Caco-2 (cell line): ENCODE measurements around the gene TEN1. TPM values are rescaled to one million over a fixed set of nuclear protein-coding genes. Genes with fewer than 3 reads are reported as not detected.

ENCODE experiments used
- BruUV-seq: library from RNA; stranded (reverse); fragments of 400-500 nt; replicated peaks from 2 replicates; lab custom pipeline; 2021; lab: Mats Ljungman, UMichigan
- CTCF ChIA-PET: fragments of 300-600 bp; sonication (Branson Sonifier 250); formaldehyde crosslinking; loops from one replicate; lab custom pipeline; 2022; ENCODE audit warnings: antibody characterized with exemption; lab: Charles Lee
- POLR2A ChIA-PET: fragments of 300-600 bp; sonication (Branson Sonifier 250); formaldehyde crosslinking; loops from one replicate; lab custom pipeline; 2022; ENCODE audit warnings: antibody characterized with exemption; lab: Charles Lee
- DNase-seq, 2 experiments: peaks; one replicate each; pipeline versions ENCODE4 v3.0.0 to v3.0.0-alpha.2; 2020 to 2022
- H3K27me3 ChIP-seq: replicated peaks from 2 replicates; pipeline ENCODE4 v1.6.0; 2011; ENCODE audit warnings: low read length; ENCODE audit not compliant: control insufficient read depth, insufficient read depth
- H3K36me3 ChIP-seq: 2 replicates; pipeline ENCODE4 v1.5.1; 2011; ENCODE audit warnings: low read length; ENCODE audit not compliant: control insufficient read depth, insufficient read depth
- H3K4me1 ChIP-seq: fragments of 250-450 bp; sonication (Bioruptor Pico); 2 replicates; pipeline ENCODE4 v1.5.1; 2020; ENCODE audit warnings: mild to moderate bottlenecking
- H3K4me3 ChIP-seq: 2 replicates; pipeline ENCODE4 v1.5.1; 2011; ENCODE audit warnings: low read depth, mild to moderate bottlenecking, control low read depth, low read length
- H3K9me3 ChIP-seq: fragments of 250-450 bp; sonication (Bioruptor Pico); 2 replicates; pipeline ENCODE4 v1.5.1; 2020; ENCODE audit warnings: mild to moderate bottlenecking, moderate library complexity
- H3K27ac Mint-ChIP-seq: one replicate; pipeline ENCODE4 v1.8.0; 2022; ENCODE audit warnings: mixed read lengths; ENCODE audit not compliant: unreplicated experiment
- H3K27me3 Mint-ChIP-seq: one replicate; pipeline ENCODE4 v1.8.0; 2022; ENCODE audit warnings: mixed read lengths; ENCODE audit not compliant: insufficient read depth, unreplicated experiment
- H3K36me3 Mint-ChIP-seq: one replicate; pipeline ENCODE4 v1.8.0; 2022; ENCODE audit warnings: mild to moderate bottlenecking, mixed read lengths; ENCODE audit not compliant: insufficient read depth, unreplicated experiment
- H3K4me1 Mint-ChIP-seq: one replicate; pipeline ENCODE4 v1.8.0; 2022; ENCODE audit warnings: low read depth, mixed read lengths; ENCODE audit not compliant: unreplicated experiment
- H3K4me3 Mint-ChIP-seq: one replicate; pipeline ENCODE4 v1.8.0; 2022; ENCODE audit warnings: mild to moderate bottlenecking, moderate library complexity, mixed read lengths; ENCODE audit not compliant: unreplicated experiment
- H3K9me3 Mint-ChIP-seq: one replicate; pipeline ENCODE4 v1.8.0; 2022; ENCODE audit warnings: mixed read lengths; ENCODE audit not compliant: unreplicated experiment
- intact Hi-C: fragments of 100-400 bp; cut with micrococcal nuclease; formaldehyde crosslinking; loops from one replicate; pipeline ENCODE4 v1.10.0; 2022; ENCODE audit not compliant: unreplicated experiment
- total RNA-seq: library from RNA; stranded (reverse); gene quantifications from 2 replicates; pipeline ENCODE4 v1.2.3, GENCODE V29; 2022
- TF ChIP-seq, protein P1 (sequence below), 2 experiments: fragments of 200-600 bp in 1 of 2; IDR thresholded peaks; 1 replicate in 1 of 2; 2 replicates in 1 of 2; pipeline versions ENCODE4 v1.5.1 to v1.8.0; 2011 to 2022; ENCODE audit warnings: antibody characterized with exemption in 1 of 2, control low read depth in 1 of 2, inconsistent platforms in 1 of 2, low read depth in 1 of 2, low read length in 1 of 2, mild to moderate bottlenecking in 1 of 2, moderate library complexity in 1 of 2; ENCODE audit not compliant: insufficient read depth in 1 of 2, severe bottlenecking in 1 of 2, unreplicated experiment in 1 of 2

The TEN1 gene
- total RNA-seq, 1 experiment from 2014 or later, result 20.3 TPM

- no peaks in the 10 kb centered on the region for H3K9me3 Mint-ChIP-seq
- peak overlapping the region; percentile 97 for H3K4me3 Mint-ChIP-seq
- BruUV-seq, result no TSS peak
- Histone ChIP-seq H3K4me1 (peaks cover 60% of the 10 kb centered on the region), H3K36me3 (no peaks in the 10 kb centered on the region), H3K9me3 (no peaks in the 10 kb centered on the region), H3K4me3 (peak overlapping the region; percentile 88), H3K27me3 (no peaks in the 10 kb centered on the region)
- ChIA-PET POLR2A (interaction anchor here (0.6 kb wide), 2 partner anchors 34 to 245 kb away, joined by 3 to 5 read pairs; no protein-coding TSS in a partner anchor), CTCF (no interaction called here)
- DNase-seq, result no peak
- peak overlapping the region; percentile 100 for H3K27ac Mint-ChIP-seq
- peaks cover 37% of the 10 kb centered on the region for H3K36me3 Mint-ChIP-seq
- H3K27me3 Mint-ChIP-seq, result no peaks in the 10 kb centered on the region
- intact Hi-C loops, result no loop called here
- TF ChIP-seq, protein P1, sequence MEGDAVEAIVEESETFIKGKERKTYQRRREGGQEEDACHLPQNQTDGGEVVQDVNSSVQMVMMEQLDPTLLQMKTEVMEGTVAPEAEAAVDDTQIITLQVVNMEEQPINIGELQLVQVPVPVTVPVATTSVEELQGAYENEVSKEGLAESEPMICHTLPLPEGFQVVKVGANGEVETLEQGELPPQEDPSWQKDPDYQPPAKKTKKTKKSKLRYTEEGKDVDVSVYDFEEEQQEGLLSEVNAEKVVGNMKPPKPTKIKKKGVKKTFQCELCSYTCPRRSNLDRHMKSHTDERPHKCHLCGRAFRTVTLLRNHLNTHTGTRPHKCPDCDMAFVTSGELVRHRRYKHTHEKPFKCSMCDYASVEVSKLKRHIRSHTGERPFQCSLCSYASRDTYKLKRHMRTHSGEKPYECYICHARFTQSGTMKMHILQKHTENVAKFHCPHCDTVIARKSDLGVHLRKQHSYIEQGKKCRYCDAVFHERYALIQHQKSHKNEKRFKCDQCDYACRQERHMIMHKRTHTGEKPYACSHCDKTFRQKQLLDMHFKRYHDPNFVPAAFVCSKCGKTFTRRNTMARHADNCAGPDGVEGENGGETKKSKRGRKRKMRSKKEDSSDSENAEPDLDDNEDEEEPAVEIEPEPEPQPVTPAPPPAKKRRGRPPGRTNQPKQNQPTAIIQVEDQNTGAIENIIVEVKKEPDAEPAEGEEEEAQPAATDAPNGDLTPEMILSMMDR (IDR thresholded peaks at IDR 0.05; ENCODE audit: insufficient read depth in 1 of 2, low read depth in 1 of 2, low read length in 1 of 2, severe bottlenecking in 1 of 2, unreplicated experiment in 1 of 2), result no peak
- H3K4me1 Mint-ChIP-seq, result peaks cover 45% of the 10 kb centered on the region
These were observed 1.4 kb downstream of the TEN1 start for GRCh38 chr17:75980188-75981018.

- Histone ChIP-seq H3K27me3 (no peaks in the 10 kb centered on the region), H3K36me3 (no peaks in the 10 kb centered on the region), H3K9me3 (no peaks in the 10 kb centered on the region), H3K4me3 (no peak overlapping the region), H3K4me1 (peaks cover 54% of the 10 kb centered on the region)
- no TSS peak for BruUV-seq
- peak overlapping the region; percentile 100 for H3K27ac Mint-ChIP-seq
- ChIA-PET CTCF (interaction anchor here (0.7 to 1.1 kb wide), 3 partner anchors 11 to 136 kb away, joined by 3 to 4 read pairs (median 4); no protein-coding TSS in a partner anchor), POLR2A (interaction anchor here (0.6 to 1.1 kb wide), 5 partner anchors 9 to 282 kb away, joined by 3 to 10 read pairs (median 8); no protein-coding TSS in a partner anchor)
- peaks cover 42% of the 10 kb centered on the region for H3K4me1 Mint-ChIP-seq
- peak overlapping the region; percentile 97 for H3K4me3 Mint-ChIP-seq
- TF ChIP-seq, protein P1 (IDR thresholded peaks at IDR 0.05; ENCODE audit: insufficient read depth in 1 of 2, low read depth in 1 of 2, low read length in 1 of 2, severe bottlenecking in 1 of 2, unreplicated experiment in 1 of 2), result no peak
- DNase-seq, result no peak
- no peaks in the 10 kb centered on the region for H3K9me3 Mint-ChIP-seq
- H3K27me3 Mint-ChIP-seq, result no peaks in the 10 kb centered on the region
- H3K36me3 Mint-ChIP-seq, result peaks cover 34% of the 10 kb centered on the region
- intact Hi-C loops, result no loop called here
These were observed 2.1 kb downstream of the TEN1 start for GRCh38 chr17:75981019-75981615.

DNA sequence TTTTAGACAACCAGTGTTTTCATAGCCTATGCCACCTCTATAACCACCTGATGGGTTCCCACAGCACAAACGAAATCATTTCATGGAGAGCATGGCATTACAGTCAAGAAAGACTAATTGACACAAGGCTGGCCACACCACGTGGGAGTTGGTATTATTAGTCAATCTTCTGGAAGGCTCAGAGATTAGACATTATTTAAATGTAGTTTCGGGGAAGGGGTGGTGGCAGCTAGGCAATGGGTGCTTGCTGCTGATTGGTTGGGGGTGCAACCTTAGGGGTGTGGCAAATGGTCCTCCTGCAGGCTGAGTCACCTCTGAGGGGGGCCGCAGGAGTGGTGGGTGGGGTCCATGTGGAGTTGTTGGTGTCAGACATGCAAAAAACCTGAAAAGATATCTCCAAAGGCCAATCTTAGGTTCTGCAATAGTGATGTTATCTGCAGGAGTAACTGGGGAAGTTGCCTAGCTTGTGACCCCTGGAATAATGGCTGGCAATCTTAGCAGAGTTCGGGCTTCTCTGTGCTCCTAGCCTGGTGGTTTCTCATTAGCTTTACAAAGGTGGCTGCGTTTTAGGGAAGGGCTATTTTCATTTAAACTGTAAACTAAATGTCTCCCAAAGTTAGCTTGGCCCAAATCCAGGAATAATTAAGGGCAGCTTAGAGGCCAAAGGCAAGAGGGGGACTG lies 4.6 kb downstream of the TEN1 start:
- Mint-ChIP-seq H3K4me1 (peaks cover 37% of the 10 kb centered on the region), H3K4me3 (no peak overlapping the region), H3K27me3 (no peaks in the 10 kb centered on the region), H3K27ac (peak overlapping the region; percentile 82), H3K9me3 (no peaks in the 10 kb centered on the region), H3K36me3 (peaks cover 23% of the 10 kb centered on the region)
- CTCF ChIA-PET, result interaction anchor here (1.0 to 1.3 kb wide), 2 partner anchors 14 to 17 kb away, joined by 3 to 4 read pairs; partner anchors contain the start of gene CDK3
- Histone ChIP-seq H3K27me3 (no peaks in the 10 kb centered on the region), H3K9me3 (no peaks in the 10 kb centered on the region), H3K36me3 (no peaks in the 10 kb centered on the region), H3K4me1 (peaks cover 44% of the 10 kb centered on the region), H3K4me3 (no peak overlapping the region)
- BruUV-seq, result no TSS peak
- intact Hi-C loops, result no loop called here
- POLR2A ChIA-PET, result no interaction called here
- DNase-seq, result no peak
- TF ChIP-seq, protein P1 (IDR thresholded peaks at IDR 0.05; ENCODE audit: insufficient read depth in 1 of 2, low read depth in 1 of 2, low read length in 1 of 2, severe bottlenecking in 1 of 2, unreplicated experiment in 1 of 2), result no peak
